SK-N-SH (cell line): ENCODE data around the gene MKRN1. TPM values are rescaled to one million over a fixed set of nuclear protein-coding genes. Genes with fewer than 3 reads are reported as not detected.

ENCODE experiments used
- CTCF ChIA-PET: fragments of 300-600, 350-600 bp; formaldehyde crosslinking; extraction: SDS; loops from one replicate; lab custom pipeline; 2021; lab: Yijun Ruan, JAX
- POLR2A ChIA-PET: fragments of 350-600 bp; sonication (Branson Sonifier 250); formaldehyde crosslinking; extraction: SDS; loops from one replicate; lab custom pipeline; 2020; ENCODE audit warnings: antibody characterized with exemption, inconsistent platforms; lab: Yijun Ruan, JAX
- DNase-seq: peaks from one replicate; pipeline ENCODE4 v3.0.0; 2012
- H2AFZ ChIP-seq: fragments of 200-600 bp; sonication (generic); 2 replicates; pipeline ENCODE4 v1.8.1; 2016; ENCODE audit warnings: antibody characterized with exemption, mild to moderate bottlenecking, low read depth
- H3F3A ChIP-seq: fragments of 200-600 bp; sonication (generic); replicated peaks from 2 replicates; pipeline ENCODE3; 2016; ENCODE audit warnings: antibody characterized with exemption, mild to moderate bottlenecking; ENCODE audit not compliant: insufficient read depth
- H3K27ac ChIP-seq, 2 experiments: fragments of 200-500 bp in 1 of 2; fragments of 200-600 bp in 1 of 2; sonication (Bioruptor generic) in 1 of 2; sonication (generic), shearing (Covaris generic) in 1 of 2; 2 replicates each; pipeline versions ENCODE4 v1.5.1 to v1.6.1; 2014 to 2016; ENCODE audit warnings: low read depth in 2 of 2, inconsistent platforms in 1 of 2, low read length in 1 of 2, mild to moderate bottlenecking in 1 of 2, mixed read lengths in 1 of 2
- H3K27me3 ChIP-seq: fragments of 200-600 bp; sonication (generic), shearing (Covaris generic); 2 replicates; pipeline ENCODE4 v1.6.1; 2016; ENCODE audit warnings: mixed run types; ENCODE audit not compliant: insufficient read depth
- H3K36me3 ChIP-seq, 2 experiments: fragments of 200-500 bp in 1 of 2; fragments of 200-600 bp in 1 of 2; sonication (Bioruptor generic) in 1 of 2; sonication (generic) in 1 of 2; replicated peaks in 1 of 2; 2 replicates each; pipeline versions ENCODE3 to v1.5.1; 2014 to 2016; ENCODE audit warnings: low read length in 1 of 2, mild to moderate bottlenecking in 1 of 2; ENCODE audit not compliant: insufficient read depth in 2 of 2, control insufficient read depth in 1 of 2
- H3K4me1 ChIP-seq, 2 experiments: fragments of 200-500 bp in 1 of 2; fragments of 200-600 bp in 1 of 2; sonication (Bioruptor generic) in 1 of 2; sonication (generic), shearing (Covaris generic) in 1 of 2; 2 replicates each; pipeline versions ENCODE4 v1.5.1 to v1.6.1; 2014 to 2016; ENCODE audit warnings: low read depth in 1 of 2, low read length in 1 of 2, mixed run types in 1 of 2; ENCODE audit not compliant: insufficient read depth in 2 of 2, control insufficient read depth in 1 of 2
- H3K4me2 ChIP-seq: fragments of 200-600 bp; sonication (generic), shearing (Covaris generic); 2 replicates; pipeline ENCODE4 v1.6.1; 2017; ENCODE audit warnings: mixed run types
- H3K4me3 ChIP-seq, 2 experiments: fragments of 200-500 bp in 1 of 2; fragments of 200-600 bp in 1 of 2; sonication (Bioruptor generic) in 1 of 2; sonication (generic), shearing (Covaris generic) in 1 of 2; 2 replicates each; pipeline versions ENCODE4 v1.5.1 to v1.8.1; 2014 to 2016; ENCODE audit warnings: low read depth in 2 of 2, inconsistent platforms in 1 of 2, low read length in 1 of 2, mild to moderate bottlenecking in 1 of 2, mixed read lengths in 1 of 2, moderate library complexity in 1 of 2
- H3K79me2 ChIP-seq: fragments of 200-600 bp; sonication (generic); 2 replicates; pipeline ENCODE4 v1.8.1; 2017; ENCODE audit warnings: mild to moderate bottlenecking; ENCODE audit not compliant: insufficient read depth
- H3K9ac ChIP-seq: fragments of 200-600 bp; sonication (generic); 2 replicates; pipeline ENCODE4 v1.6.1; 2017; ENCODE audit warnings: mixed run types
- H3K9me2 ChIP-seq: fragments of 200-600 bp; sonication (generic); 2 replicates; pipeline ENCODE4 v1.6.1; 2017; ENCODE audit warnings: mixed run types
- H3K9me3 ChIP-seq: fragments of 200-600 bp; sonication (generic); 2 replicates; pipeline ENCODE4 v1.6.1; 2017; ENCODE audit warnings: mixed run types, mild to moderate bottlenecking, moderate library complexity
- H4K20me1 ChIP-seq: fragments of 200-600 bp; sonication (generic); 2 replicates; pipeline ENCODE4 v1.6.1; 2017; ENCODE audit warnings: mild to moderate bottlenecking, mixed run types; ENCODE audit not compliant: insufficient read depth
- CHD2 ChIP-seq: fragments of 150-350 bp; IDR thresholded peaks from 2 replicates; pipeline ENCODE4 v1.6.1; 2018; ENCODE audit warnings: low read length; ENCODE audit not compliant: partially characterized antibody
- ELF1 ChIP-seq: IDR thresholded peaks from 2 replicates; pipeline ENCODE4 v1.4.0; 2012
- EP300 ChIP-seq, 2 experiments: IDR thresholded peaks; 2 replicates each; pipeline versions ENCODE4 v1.4.0 to v1.6.1; 2012; ENCODE audit warnings: borderline replicate concordance in 1 of 2, low read depth in 1 of 2, low read length in 1 of 2
- EZH2phosphoT487 ChIP-seq: fragments of 200-600 bp; sonication (generic); IDR thresholded peaks from 2 replicates; pipeline ENCODE4 v1.6.1; 2017; ENCODE audit warnings: low read depth, mixed run types, mild to moderate bottlenecking, antibody characterized with exemption, moderate library complexity, borderline replicate concordance
- FOSL2 ChIP-seq: IDR thresholded peaks from 2 replicates; pipeline ENCODE4 v1.4.0; 2012; ENCODE audit warnings: low read depth, mild to moderate bottlenecking, moderate library complexity, borderline replicate concordance
- FOXJ3 ChIP-seq: sonication (generic); formaldehyde crosslinking; IDR thresholded peaks from 2 replicates; pipeline ENCODE4 v1.5.1; 2020; ENCODE audit warnings: mild to moderate bottlenecking, missing genetic modification reagents
- GABPA ChIP-seq: IDR thresholded peaks from 2 replicates; pipeline ENCODE4 v1.4.0; 2012; ENCODE audit warnings: low read depth, mild to moderate bottlenecking
- JUND ChIP-seq: IDR thresholded peaks from 2 replicates; pipeline ENCODE4 v1.4.0; 2012
- MAX ChIP-seq: IDR thresholded peaks from 2 replicates; pipeline ENCODE4 v1.4.0; 2012; ENCODE audit warnings: low read depth
- MEF2A ChIP-seq: IDR thresholded peaks from 2 replicates; pipeline ENCODE4 v1.4.0; 2012; ENCODE audit warnings: low read depth, borderline replicate concordance
- NFIC ChIP-seq: IDR thresholded peaks from 2 replicates; pipeline ENCODE4 v1.4.0; 2012; ENCODE audit warnings: borderline replicate concordance
- POLR2AphosphoS5 ChIP-seq: IDR thresholded peaks from 2 replicates; pipeline ENCODE4 v1.6.1; 2012; ENCODE audit warnings: low read depth, low read length
- RAD21 ChIP-seq: IDR thresholded peaks from 2 replicates; pipeline ENCODE4 v1.6.1; 2012; ENCODE audit warnings: mild to moderate bottlenecking, low read length
- REST ChIP-seq: IDR thresholded peaks from 2 replicates; pipeline ENCODE4 v1.6.1; 2012; ENCODE audit warnings: mild to moderate bottlenecking, low read depth, low read length, moderate library complexity
- RFX5 ChIP-seq: IDR thresholded peaks from 2 replicates; pipeline ENCODE4 v1.6.1; 2012; ENCODE audit warnings: mild to moderate bottlenecking, improper control_type of control experiment, low read length
- RXRA ChIP-seq: IDR thresholded peaks from 2 replicates; pipeline ENCODE4 v1.4.0; 2012; ENCODE audit warnings: low read depth, mild to moderate bottlenecking, borderline replicate concordance
- SIN3A ChIP-seq: IDR thresholded peaks from 2 replicates; pipeline ENCODE4 v1.6.1; 2012; ENCODE audit warnings: low read depth, mild to moderate bottlenecking, low read length, moderate library complexity, borderline replicate concordance
- SMC3 ChIP-seq: IDR thresholded peaks from 2 replicates; pipeline ENCODE4 v1.6.1; 2012; ENCODE audit warnings: low read depth, low read length, improper control_type of control experiment
- TCF12 ChIP-seq: IDR thresholded peaks from 2 replicates; pipeline ENCODE4 v1.4.0; 2012
- TEAD4 ChIP-seq: IDR thresholded peaks from 2 replicates; pipeline ENCODE4 v1.4.0; 2012; ENCODE audit warnings: mild to moderate bottlenecking, borderline replicate concordance; ENCODE audit not compliant: insufficient read depth
- USF2 ChIP-seq: fragments of 150-350 bp; IDR thresholded peaks from 2 replicates; pipeline ENCODE4 v1.6.1; 2017; ENCODE audit warnings: antibody characterized with exemption, low read length, low read depth, borderline replicate concordance
- YY1 ChIP-seq: IDR thresholded peaks from 2 replicates; pipeline ENCODE4 v1.4.0; 2012; ENCODE audit warnings: low read depth, mild to moderate bottlenecking
- WGBS: methylation state at CpG from one replicate; pipeline ENCODE4 v1.1.6; 2017; ENCODE audit warnings: low lambda C conversion rate; 5-methylcytosine and 5-hydroxymethylcytosine counted together
- polyA plus RNA-seq, 3 experiments: library from polyadenylated mRNA; depleted of rRNA; stranded (reverse); fragments of >200 nt; gene quantifications; 2 replicates each; pipeline ENCODE4 v1.2.3, GENCODE V29; 2012
- TF ChIP-seq, protein P1 (sequence below): IDR thresholded peaks from 2 replicates; pipeline ENCODE4 v1.4.0; 2012; ENCODE audit warnings: low read depth, borderline replicate concordance
- TF ChIP-seq, protein P2 (sequence below): IDR thresholded peaks from 2 replicates; pipeline ENCODE4 v1.4.0; 2012; ENCODE audit warnings: low read depth, borderline replicate concordance

Gene MKRN1, protein sequence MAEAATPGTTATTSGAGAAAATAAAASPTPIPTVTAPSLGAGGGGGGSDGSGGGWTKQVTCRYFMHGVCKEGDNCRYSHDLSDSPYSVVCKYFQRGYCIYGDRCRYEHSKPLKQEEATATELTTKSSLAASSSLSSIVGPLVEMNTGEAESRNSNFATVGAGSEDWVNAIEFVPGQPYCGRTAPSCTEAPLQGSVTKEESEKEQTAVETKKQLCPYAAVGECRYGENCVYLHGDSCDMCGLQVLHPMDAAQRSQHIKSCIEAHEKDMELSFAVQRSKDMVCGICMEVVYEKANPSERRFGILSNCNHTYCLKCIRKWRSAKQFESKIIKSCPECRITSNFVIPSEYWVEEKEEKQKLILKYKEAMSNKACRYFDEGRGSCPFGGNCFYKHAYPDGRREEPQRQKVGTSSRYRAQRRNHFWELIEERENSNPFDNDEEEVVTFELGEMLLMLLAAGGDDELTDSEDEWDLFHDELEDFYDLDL
- 53.5 and 61.4 TPM in 2 replicates for polyA plus RNA-seq (2012; rRNA removed)
- polyA plus RNA-seq (2012; cell fraction: cytosol; rRNA removed): 59.4 and 62.2 TPM in 2 replicates
- polyA plus RNA-seq (2012; cell fraction: nucleus; rRNA removed): 46.5 and 61.8 TPM in 2 replicates

GRCh38 chr7:140479062-140479738, at the start of gene MKRN1:
Gene MKRN1 (minus strand): TSS chr7:140479505. CDS start chr7:140479344, 161 bp downstream.
- peaks cover 8% of the 10 kb centered on the region; the same call in 1 of the 2 replicates for H3K27me3 ChIP-seq
- CTCF ChIA-PET: interaction anchor here (0.6 to 4.8 kb wide), 12 partner anchors 9 to 174 kb away, joined by 3 to 43 read pairs (median 6); no protein-coding TSS in a partner anchor
- peak within 1 kb of the TSS; percentile 83 for H3K4me2 ChIP-seq
- POLR2A ChIA-PET: interaction anchor here (1.0 to 1.3 kb wide), 3 partner anchors 161 to 217 kb away, joined by 3 to 6 read pairs (median 3); partner anchors contain the start of genes DENND2A and NDUFB2
- WGBS: 0% methylated on average over 25 of the region's 71 CpGs
- peaks cover 4 to 7% of the 10 kb centered on the region in 2 experiments; a peak in 2 of 4 replicates for H3K4me1 ChIP-seq
- H3F3A ChIP-seq: peaks cover 13% of the 10 kb centered on the region
- H3K36me3 ChIP-seq: peaks cover 0 to 4% of the 10 kb centered on the region in 2 experiments
- H3K9me3 ChIP-seq: no peaks in the 10 kb centered on the region
- H3K4me3 ChIP-seq: peak within 1 kb of the TSS; percentile 65 to 81
- H3K9ac ChIP-seq: peak within 1 kb of the TSS; percentile 85
- peak within 1 kb of the TSS; percentile 70 to 71 for H3K27ac ChIP-seq
- peak; percentile 99 for DNase-seq
- H2AFZ ChIP-seq: peak within 1 kb of the TSS; percentile 95
- H3K9me2 ChIP-seq: no peaks in the 10 kb centered on the region
- peaks cover 49% of the 10 kb centered on the region for H3K79me2 ChIP-seq
- H4K20me1 ChIP-seq: peaks cover 40% of the 10 kb centered on the region
- TF ChIP-seq TCF12 (no peak; the same call in 1 of the 2 replicates), RFX5 (peak; percentile 43; the same call in 1 of the 2 replicates), USF2 (no peak), EZH2phosphoT487 (no peak), FOSL2 (no peak), MEF2A (no peak), JUND (no peak), SMC3 (no peak), YY1 (peak; percentile 94), REST (no peak), FOXJ3 (CRISPR knock-in tag) (peak; percentile 85; the same call in 1 of the 2 replicates), GABPA (peak; percentile 94), EP300 (IDR thresholded peaks at IDR 0.05; ENCODE audit: borderline replicate concordance in 1 of 2, low read depth in 1 of 2, low read length in 1 of 2) (no peak), TEAD4 (no peak), RXRA (no peak), CHD2 (no peak), SIN3A (peak; percentile 90), RAD21 (no peak), MAX (peak; percentile 90), POLR2AphosphoS5 (peak; percentile 81), ELF1 (peak; percentile 98), NFIC (no peak)
- TF ChIP-seq, protein P1, sequence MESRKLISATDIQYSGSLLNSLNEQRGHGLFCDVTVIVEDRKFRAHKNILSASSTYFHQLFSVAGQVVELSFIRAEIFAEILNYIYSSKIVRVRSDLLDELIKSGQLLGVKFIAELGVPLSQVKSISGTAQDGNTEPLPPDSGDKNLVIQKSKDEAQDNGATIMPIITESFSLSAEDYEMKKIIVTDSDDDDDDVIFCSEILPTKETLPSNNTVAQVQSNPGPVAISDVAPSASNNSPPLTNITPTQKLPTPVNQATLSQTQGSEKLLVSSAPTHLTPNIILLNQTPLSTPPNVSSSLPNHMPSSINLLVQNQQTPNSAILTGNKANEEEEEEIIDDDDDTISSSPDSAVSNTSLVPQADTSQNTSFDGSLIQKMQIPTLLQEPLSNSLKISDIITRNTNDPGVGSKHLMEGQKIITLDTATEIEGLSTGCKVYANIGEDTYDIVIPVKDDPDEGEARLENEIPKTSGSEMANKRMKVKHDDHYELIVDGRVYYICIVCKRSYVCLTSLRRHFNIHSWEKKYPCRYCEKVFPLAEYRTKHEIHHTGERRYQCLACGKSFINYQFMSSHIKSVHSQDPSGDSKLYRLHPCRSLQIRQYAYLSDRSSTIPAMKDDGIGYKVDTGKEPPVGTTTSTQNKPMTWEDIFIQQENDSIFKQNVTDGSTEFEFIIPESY: no peak
- TF ChIP-seq, protein P2, sequence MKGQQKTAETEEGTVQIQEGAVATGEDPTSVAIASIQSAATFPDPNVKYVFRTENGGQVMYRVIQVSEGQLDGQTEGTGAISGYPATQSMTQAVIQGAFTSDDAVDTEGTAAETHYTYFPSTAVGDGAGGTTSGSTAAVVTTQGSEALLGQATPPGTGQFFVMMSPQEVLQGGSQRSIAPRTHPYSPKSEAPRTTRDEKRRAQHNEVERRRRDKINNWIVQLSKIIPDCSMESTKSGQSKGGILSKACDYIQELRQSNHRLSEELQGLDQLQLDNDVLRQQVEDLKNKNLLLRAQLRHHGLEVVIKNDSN: no peak
